Suprapubic skin (tissue), 3 donors: ENCODE results near the gene PGM1.

Experiments used
- CTCF ChIP-seq, 2 donors: fragments of 200-600 bp in 1 of 2; fragments of 450-650 bp in 1 of 2; sonication (generic) in 1 of 2; IDR thresholded peaks; one replicate each; pipeline ENCODE4 v1.5.1; 2016 to 2019; ENCODE audit warnings: antibody characterized with exemption in 2 of 2, mild to moderate bottlenecking in 1 of 2, moderate library complexity in 1 of 2
- EP300 ChIP-seq: sonication (generic); formaldehyde crosslinking; IDR thresholded peaks from one replicate; pipeline ENCODE4 v1.6.1; 2017; ENCODE audit warnings: antibody characterized with exemption

GRCh38 chr1:63620671-63621070 is 27.5 kb downstream of the PGM1 start:
- TF ChIP-seq EP300: no peak
- no peak for TF ChIP-seq CTCF (IDR thresholded peaks at IDR 0.05)
